ENCODE measurements around the gene MYO3B.
"Not testable (repeated sequence)": the region's sequence is repeated elsewhere in the genome, so short reads cannot be mapped to it uniquely, and the experiment has no call there.

Gene MYO3B

DNA sequence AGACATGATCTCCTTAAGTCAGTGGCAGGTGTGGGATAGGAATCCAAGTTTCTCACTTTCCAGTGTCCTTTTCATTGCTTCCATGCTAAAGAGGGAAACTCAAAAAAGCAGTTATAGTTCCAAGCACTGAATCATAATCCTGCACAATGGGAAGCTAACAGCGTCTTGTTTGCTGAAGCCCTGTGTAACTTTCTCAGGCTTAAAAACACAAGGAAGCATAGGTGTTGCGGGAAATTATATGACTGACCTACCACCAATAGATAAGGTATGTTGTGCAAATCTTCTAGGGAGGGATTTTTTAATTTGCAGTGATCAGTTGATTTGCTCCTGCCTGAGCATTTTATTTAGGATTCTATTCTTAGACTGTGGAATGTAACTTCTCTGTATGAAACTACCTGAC is 250.9 kb downstream of the MYO3B start:
- no peak for DNase-seq (ENCODE audit: low read depth in 2 of 2)

DNA sequence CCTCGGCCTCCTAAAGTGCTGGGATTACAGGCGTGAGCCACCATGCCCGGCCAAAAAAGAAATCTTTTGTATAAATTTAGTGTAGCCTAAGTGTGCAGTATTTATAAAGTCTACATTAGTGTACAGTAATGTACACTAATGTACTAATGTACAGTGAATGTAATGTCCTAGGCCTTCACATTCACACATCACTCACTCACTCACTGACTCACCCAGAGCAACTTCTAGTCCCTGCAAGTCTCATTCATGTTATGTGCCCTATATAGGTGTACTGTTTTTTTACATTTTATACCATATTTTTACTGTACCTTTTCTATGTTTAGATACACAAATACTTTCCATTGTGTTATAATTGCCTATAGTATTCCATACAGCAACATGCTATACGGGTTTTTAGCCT is 254.9 kb downstream of the MYO3B start:
- DNase-seq (ENCODE audit: low read depth in 2 of 2) = no peak

DNA sequence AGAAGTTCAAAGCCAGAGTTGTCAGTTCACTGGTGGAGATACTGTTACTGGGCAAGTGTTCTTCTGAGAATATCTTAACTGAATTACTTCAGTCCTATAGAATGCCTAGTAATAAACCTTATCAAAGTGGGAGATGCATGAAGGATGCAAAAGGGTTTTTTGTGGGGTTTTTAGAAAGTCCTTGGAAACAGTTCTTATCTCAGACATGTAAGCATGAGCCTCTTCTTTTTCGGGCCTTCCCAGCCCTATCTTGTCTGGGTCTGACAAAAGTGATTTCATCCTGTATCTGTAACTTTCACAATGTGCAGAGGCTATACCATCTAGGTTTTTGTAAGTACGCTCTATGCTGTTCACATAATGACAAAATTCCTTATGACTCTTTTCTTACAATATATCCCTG is 255.5 kb downstream of the MYO3B start:
- DNase-seq (ENCODE audit: low read depth in 2 of 2) = no peak

DNA sequence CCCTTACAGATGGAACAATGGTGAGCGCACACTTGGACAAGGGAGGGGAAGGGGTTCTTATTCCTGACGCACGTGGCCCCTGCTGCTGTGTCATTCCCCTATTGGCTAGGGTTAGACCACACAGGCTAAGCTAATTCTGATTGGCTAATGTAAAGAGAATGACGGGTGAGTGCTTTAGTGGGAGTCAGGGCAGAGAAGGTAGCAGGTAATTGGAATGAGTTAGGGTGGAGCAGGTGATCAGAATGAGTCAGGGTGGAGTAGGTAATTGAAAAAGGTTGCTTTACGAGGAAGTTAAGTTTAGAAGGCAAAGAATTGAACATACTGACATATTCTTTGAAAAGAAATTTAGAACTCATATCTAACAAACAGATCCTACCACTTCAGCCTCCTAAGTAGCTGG is 256.4 kb downstream of the MYO3B start:
- not testable (repeated sequence) for DNase-seq (ENCODE audit: low read depth in 2 of 2)

DNA sequence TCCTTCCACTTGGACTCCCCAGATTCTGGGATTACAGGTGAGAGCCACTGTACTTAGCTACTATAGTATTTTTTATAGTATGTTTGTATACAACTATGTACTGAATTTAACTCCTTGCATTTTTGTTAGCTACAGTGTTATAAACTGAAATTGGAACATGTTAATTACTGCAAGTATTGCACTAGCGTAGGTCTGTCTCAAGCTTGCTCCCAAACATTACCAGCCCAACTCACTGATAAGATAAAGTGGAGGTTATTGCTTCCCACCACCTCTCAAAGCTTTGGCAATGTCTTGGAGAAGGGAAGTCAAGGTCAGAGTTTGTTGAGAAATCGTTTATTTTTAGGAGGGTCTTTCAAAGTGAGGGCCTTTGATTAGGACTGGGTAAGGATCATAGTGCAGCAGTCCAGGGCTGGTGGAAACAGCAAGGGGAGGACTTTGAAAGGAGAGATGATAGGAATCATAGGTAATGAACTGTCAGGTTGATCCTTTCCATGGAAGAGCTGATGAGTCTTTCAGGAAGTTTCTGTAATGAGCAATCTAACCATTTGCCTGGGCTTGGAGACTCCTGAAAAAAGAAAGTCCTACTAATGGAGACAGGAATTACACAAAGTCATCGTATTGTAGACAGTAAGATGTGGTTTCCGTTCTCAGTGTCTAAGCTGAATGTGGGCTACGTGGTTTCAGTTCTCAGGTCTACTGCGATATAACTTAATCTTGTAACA is 257.1 kb downstream of the MYO3B start:
- DNase-seq (ENCODE audit: low read depth in 2 of 2) = no peak

DNA sequence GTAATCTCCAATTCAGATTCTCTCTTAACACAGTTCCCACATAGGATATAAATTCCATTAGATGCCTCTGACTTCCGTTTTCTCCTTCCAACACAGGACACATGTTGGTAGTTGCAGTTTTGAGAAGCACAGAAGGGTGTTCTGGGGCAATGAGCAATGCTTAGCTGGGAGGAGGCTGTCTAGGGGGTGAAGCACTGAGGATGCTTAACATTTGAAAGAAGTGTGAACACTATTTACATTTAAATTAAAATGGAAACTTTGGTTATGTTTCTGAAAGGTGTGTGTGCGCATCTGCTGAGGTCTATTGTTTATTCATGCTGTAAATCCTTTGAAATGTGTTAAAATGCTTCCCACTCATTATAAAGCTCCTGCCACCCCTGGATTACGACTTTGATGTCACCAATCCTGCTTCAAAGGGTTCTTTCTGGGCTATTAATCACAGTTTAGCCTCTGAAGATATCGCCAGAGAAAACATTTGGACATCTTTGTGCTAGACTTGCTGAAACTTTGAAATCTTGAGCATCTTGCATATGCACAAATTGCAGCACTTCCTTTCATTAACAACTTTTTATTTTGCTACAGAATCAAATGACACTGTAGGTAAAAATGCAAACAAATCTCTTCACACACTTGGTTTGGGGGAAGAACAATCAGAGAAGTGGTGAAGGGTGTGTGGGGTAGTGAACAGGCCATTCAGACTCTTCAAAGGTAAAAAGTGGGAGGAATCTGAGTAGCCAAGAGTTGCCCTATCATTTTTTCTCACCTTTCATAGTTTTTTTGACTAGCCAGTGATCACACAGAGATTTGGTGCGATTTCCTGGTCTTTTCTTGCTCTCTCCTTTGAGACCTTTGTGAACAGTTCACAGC is 258.4 kb downstream of the MYO3B start:
- DNase-seq (ENCODE audit: low read depth in 2 of 2) = no peak

DNA sequence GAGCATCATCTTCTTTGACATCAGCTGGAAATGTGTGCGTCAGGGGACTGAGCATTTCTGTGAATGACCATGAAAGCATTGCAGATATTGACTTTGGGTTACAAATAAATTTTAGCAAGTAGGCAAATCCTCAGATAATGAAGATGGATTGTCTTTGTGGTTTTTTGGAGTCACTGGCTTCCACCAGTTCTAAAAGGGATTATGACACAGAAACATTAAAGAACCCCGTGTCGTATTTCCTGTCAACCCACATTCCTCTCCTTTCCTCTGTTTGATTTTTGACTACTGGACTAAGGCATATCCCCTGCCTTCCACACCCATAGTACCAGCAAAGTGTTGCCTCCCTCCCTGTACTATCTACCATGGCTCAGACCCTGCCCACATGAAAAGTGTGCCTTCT is 268.1 kb downstream of the MYO3B start:
- no peak for DNase-seq (ENCODE audit: low read depth in 2 of 2)

DNA sequence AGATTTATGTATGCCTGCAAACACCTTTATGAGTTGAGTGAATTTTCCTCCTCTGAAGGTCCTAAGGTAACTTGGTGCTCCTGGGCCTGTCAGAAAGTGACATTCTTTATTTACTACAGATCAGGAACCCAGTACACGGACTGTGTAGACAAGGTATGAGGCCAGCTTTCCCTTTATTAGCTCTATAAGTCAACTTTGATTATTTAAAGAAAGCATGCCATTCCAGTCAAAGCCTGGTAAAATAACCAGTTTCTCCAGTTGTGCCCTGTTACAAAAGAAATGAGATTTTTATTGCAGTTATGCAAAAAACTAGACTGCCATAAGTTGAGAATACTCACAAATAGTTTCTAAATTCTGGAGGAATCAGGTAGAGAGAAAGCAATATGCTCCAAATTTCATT is 271.1 kb downstream of the MYO3B start:
- DNase-seq (ENCODE audit: low read depth in 2 of 2) = no peak

DNA sequence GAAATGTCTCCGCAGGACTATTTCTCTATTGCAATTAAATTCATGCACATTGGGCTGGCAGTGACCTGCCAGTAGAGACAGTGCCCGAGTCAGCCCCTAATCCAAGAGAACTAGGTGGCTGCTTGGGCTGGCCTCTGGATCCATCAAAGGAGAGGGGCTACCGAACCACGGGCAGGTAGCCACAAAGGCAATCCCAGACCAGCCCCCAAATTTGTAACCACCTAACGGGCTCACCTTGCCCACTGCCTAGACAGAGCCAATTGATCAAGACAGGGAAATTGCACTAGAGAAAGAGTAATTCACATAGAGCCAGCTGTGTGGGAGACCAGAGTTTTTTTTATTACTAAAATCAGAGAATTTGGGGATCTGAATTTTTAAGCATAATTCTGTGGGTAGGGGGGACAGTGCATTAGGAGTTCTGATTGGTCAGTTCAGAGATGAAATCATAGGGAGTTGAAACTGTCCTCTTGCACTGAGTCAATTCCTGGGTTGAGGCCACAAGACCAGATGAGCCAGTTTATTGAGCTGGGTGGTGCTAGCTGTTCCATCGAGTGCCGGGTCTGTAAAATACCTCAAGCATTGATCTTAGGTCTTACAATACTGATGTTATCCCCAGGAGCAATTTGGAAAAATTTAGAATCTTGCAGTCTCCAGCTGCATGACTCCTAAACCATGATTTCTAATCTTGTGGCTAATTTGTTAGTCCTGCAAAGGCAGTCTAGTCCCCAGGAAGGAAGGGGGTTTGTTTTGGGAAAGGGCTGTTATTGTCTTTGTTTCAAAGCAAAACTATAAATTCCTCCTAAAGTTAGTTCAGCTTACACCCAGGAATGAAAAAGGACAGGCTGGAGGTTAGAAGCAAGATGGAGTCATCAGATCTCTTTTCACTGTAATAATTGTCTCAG is 276.8 kb downstream of the MYO3B start:
- no peak for DNase-seq (ENCODE audit: low read depth in 2 of 2)

DNA sequence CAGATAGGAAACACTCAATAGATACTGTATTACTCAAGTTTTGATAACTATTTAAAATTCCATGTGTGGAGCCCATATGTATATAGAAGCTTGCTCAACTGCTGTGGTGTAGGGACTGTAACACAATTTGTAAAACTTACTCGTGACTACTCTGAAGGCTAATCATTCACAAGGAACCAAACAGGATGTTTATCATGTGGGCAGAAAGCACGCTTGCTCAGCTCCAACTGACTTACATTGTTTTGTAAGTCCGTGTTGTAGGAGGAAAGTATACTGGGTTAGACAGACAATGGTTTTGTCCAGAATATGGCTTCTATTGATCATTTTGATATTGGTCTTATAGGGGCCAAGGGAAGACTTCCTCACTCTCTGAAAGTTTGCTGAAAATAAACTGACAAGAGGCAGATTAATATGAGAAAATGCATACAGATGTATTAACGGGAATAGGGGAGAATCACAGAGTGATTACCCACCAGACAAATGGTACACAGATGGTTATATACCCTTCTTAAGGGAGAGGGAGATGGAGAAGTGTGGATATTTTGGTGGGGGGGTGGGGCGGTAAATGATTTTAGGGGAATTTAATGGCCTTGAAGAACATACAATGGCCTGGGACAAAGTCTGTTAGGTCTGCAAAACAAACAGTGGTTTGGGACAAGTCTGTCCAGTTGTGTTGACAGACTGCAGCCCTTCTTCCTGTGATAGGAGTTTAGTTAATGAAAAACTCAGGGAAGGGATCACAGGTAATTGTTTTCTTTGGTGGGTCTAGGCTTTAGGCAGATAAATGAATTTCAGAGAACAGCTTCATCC is 277.9 kb downstream of the MYO3B start:
- no peak for DNase-seq (ENCODE audit: low read depth in 2 of 2)

DNA sequence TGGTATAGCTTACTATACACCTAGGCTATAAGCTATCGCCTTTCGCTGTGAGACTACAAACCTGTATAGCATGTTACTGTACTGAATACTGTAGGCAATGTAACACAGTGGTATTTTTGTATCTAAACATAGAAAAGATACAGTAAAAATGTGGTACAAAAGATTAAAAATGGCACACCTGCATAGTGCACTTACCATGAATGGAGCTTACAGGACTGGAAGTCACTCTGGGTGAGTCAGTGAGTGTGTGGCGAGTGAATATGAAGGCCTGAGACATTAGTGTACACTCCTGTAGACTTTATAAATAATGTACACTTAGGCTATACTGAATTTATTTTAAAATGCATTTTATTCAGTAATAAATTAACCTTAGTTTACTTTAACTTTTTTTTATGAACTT is 279.0 kb downstream of the MYO3B start:
- no peak for DNase-seq (ENCODE audit: low read depth in 2 of 2)

DNA sequence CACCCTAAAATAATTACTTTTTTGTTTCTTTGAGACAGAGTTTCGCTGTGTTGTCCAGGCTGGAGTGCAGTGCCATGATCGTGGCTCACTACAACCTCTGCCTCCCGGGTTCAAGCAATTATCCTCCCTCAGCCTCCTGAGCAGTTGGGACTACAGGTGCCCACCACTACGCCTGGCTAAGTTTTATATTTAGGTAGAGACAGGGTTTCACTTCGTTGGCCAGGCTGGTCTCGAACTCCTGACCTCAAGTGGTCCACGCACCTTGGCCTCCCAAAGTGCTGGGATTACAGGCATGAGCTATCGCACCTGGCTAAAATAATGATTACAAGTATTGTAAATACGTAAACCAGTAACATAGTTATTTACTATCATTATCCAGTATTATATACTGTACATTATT is 279.8 kb downstream of the MYO3B start:
- no peak for DNase-seq (ENCODE audit: low read depth in 2 of 2)

DNA sequence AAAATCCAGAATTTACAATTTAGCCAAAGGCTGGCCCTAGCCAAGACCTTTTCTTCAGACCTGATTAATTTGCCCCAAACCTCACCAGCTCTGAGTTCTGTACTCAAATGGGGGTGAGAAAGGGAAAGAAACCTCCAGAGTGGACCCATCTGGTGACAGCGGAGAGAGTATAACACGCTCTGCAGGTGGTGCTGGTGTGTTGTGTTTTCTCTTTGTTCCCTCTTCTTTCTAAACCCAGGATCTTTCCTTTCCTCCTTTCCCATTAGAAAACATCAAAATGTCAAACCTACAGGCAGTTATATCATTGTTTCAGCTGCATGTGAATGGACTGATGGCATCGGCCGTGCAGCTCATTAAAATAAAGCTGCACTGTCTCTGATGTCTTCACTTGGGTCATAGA is 283.9 kb downstream of the MYO3B start:
- no peak for DNase-seq (ENCODE audit: low read depth in 2 of 2)

DNA sequence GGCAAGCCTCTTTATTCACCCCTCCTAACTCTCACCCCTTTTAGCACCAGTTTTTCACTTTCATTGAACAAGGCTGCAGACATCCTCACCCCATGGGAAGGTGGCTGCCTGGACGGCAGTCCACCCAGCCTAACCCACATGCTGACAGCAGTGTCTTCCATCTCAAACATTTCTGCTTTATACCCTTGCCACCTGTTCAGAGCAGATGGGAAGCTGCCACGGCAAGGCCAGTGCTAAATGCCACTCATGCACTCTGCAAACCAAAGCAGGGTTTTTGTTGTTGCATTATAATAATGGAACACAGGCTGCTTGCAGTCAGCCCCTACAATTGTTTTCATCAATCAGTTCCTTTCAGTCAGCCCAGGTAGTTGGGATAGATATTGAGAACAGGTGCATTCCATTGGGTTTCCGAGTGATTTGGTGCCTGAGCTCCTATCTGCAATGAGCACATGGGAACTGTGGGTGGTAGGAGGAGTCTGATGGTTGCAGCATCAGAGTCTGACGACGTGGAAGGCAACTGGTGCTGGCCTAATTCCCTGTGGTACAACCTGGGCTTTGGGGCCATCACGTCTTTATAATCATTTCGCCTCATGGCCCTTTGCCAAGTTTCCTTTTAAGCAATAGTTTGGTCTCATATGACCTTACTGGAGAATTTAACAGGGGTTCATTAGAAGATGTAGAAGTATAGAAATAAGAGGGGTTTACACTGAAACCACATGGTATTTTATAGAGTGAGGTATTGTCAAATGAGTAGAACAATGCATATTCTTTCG is 284.7 kb downstream of the MYO3B start:
- DNase-seq (ENCODE audit: low read depth in 2 of 2) = no peak

DNA sequence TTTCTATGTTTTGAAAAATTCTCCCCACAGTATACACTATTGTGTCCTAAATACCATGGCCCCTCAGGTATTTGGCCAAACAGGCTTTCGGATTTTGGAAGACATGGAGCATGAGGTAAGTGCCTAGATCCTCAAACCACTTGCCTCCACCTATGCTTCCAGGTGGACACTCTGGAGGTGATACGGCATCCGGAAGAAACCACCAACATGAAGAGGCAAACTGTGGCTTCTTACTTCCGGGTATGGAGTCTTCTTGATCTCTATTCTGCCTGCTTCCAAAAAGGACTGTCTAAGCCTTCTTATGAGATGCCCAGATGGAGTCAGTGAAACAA is 285.2 kb downstream of the MYO3B start:
- DNase-seq (ENCODE audit: low read depth in 2 of 2) = no peak

DNA sequence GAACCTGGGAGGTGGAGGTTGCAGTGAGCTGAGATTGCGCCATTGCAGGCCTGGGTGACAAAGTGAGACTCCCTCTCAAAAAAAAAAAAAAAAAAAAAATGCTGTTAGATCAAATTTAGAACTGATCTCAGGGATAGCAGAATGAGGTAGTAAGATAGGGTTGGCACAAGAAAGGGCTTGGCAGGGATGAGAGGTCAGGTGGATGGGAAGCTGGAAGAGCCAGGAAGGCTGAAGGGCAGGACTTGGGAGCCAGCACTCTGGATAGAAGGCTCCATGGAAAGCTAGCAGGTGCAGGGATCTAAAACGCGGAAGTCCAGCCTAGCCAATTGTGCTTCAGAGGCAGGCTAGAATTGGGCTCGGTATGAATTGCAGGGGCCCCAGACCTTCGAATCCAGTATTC is 286.3 kb downstream of the MYO3B start:
- DNase-seq (ENCODE audit: low read depth in 2 of 2) = no peak

DNA sequence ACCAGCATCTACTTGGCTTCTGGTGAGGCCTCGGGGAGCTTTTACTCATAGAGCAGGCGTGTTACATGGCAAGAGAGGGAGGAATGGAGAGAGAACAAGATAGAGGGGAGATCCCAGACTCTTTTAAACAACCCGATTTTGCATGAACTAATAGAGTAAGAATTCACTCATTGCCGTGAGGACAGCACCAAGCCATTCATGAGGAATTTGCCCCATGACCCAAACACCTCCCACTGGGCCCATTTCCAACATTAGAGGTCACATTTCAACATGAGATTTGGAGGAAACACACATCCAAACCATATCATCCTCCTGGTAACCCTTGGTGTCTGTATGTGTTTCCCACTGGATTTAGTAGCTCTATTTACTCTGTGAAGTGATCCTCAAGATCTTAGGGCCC is 287.3 kb downstream of the MYO3B start:
- no peak for DNase-seq (ENCODE audit: low read depth in 2 of 2)

DNA sequence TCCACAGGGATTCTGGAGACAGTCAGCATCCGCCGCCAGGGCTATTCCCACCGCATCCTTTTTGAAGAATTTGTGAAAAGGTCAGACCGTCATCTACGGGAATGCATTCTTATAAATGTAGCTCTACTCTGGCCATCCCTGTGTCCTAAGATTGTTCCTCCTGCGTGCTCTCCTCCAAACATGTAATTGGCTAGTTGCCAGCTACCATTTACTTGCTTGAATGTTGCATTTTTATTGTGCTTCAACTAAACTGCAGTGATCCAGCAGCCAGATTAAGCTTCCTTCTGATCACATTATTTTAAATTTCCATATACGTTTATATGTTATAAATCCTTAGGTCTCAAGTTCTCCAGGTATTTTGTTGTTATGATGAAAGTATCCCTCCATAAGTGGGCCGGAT is 288.7 kb downstream of the MYO3B start:
- DNase-seq (ENCODE audit: low read depth in 2 of 2) = no peak

DNA sequence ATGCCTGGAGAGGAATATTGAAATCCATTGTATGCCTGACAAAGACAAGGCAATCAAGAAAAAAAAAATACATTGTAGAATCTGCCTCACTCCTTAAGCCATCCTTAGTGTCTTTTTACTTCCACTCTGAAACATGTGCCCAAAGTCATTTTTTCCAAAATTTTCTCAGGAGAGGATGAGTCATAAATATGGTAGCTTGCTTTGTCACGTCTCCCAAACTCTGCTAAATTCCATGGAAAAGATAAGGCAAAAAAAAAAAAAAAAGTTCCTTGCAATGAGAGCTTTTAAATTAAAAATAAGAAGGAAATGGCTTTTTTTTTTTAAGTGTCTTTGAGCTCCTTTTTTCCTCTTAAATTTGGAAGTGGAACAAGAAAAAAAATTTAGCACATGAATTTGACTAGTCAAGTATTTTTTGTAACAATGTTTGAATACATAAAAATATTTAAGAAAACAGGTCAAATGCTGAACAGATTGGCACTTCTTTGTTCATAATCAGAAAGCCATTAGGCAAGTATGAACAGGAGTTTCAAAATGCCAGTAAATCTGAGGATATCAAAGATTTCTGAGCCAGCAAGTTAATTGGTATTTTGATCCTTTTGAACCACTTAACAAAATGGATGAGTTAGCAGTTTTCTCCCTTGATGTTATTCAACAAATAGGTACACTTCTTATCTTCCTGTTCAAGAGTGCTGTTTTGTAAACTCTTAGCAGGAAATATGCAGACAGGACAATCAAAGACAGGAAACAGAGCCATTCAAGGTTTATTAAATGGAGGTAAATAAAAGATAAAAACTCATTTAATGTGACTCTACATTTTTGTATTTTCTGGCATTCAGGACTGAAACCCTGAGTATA is 289.8 kb downstream of the MYO3B start:
- DNase-seq (ENCODE audit: low read depth in 2 of 2) = no peak

DNA sequence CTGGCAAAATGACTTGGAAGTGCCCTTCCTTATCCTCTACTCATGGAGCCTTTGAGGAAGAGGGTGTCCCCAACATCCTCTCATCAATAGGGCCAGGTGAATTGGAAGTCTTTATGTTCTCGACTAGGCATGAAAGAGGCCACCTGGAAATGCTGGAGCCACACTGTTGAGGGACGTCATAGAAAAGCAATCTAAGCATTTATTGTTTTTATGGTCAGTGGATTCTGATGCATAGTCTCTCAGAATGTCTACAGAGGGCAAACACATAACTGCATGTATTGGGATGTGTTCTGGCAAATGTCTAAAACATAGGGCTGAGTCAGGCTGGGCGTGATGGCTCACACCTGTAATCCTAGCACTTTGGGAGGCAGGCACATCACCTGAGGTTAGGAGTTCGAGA is 290.6 kb downstream of the MYO3B start:
- DNase-seq (ENCODE audit: low read depth in 2 of 2) = no peak
